SK-N-SH treated with all-trans-retinoic acid at 6 μM for 48 hours (cell line): ENCODE results near the gene C11orf71.

ENCODE experiments used
- ATAC-seq: fragments of 200-7000 bp; cut with Tn5 transposase; 3 replicates; pipeline ENCODE4 v1.9.1; 2020; ENCODE audit warnings: mild to moderate bottlenecking, moderate library complexity
- BACH2 ChIP-seq: fragments of 250-450 bp; sonication (Bioruptor Pico); IDR thresholded peaks from 2 replicates; pipeline ENCODE4 v1.9.0; 2021; ENCODE audit warnings: mild to moderate bottlenecking, borderline replicate concordance
- CREB5 ChIP-seq: fragments of 250-450 bp; sonication (Bioruptor Pico); IDR thresholded peaks from 2 replicates; pipeline ENCODE4 v1.5.1; 2020; ENCODE audit warnings: low read depth, mild to moderate bottlenecking, moderate library complexity
- CSRNP3 ChIP-seq: fragments of 250-450 bp; sonication (Bioruptor Pico); IDR thresholded peaks from 2 replicates; pipeline ENCODE4 v1.5.1; 2021; ENCODE audit warnings: mild to moderate bottlenecking, moderate library complexity
- ISL1 ChIP-seq: fragments of 250-450 bp; sonication (Bioruptor Pico); IDR thresholded peaks from 2 replicates; pipeline ENCODE4 v2.1.2; 2022; ENCODE audit warnings: mild to moderate bottlenecking, moderate library complexity
- OSR1 ChIP-seq: fragments of 250-450 bp; sonication (Bioruptor Pico); IDR thresholded peaks from 2 replicates; pipeline ENCODE4 v1.8.0; 2022; ENCODE audit warnings: moderate library complexity, mild to moderate bottlenecking, inconsistent platforms
- PATZ1 ChIP-seq: fragments of 250-450 bp; sonication (Bioruptor Pico); IDR thresholded peaks from 2 replicates; pipeline ENCODE4 v1.8.0; 2020; ENCODE audit warnings: mild to moderate bottlenecking, moderate library complexity, borderline replicate concordance
- POU6F1 ChIP-seq: fragments of 250-450 bp; sonication (Bioruptor Pico); IDR thresholded peaks from 2 replicates; pipeline ENCODE4 v1.8.0; 2021; ENCODE audit warnings: low read depth, mild to moderate bottlenecking, moderate library complexity, borderline replicate concordance
- PPARA ChIP-seq: fragments of 250-450 bp; sonication (Bioruptor Pico); IDR thresholded peaks from 2 replicates; pipeline ENCODE4 v1.5.0; 2020; ENCODE audit warnings: mild to moderate bottlenecking, borderline replicate concordance
- RARB ChIP-seq: fragments of 250-450 bp; sonication (Bioruptor Pico); IDR thresholded peaks from 2 replicates; pipeline ENCODE4 v1.8.0; 2021; ENCODE audit warnings: mild to moderate bottlenecking, moderate library complexity
- SNAI2 ChIP-seq: fragments of 250-450 bp; sonication (Bioruptor Pico); IDR thresholded peaks from 2 replicates; pipeline ENCODE4 v1.5.0; 2020; ENCODE audit warnings: mild to moderate bottlenecking, moderate library complexity
- TCF4 ChIP-seq: fragments of 250-450 bp; sonication (Bioruptor Pico); IDR thresholded peaks from 2 replicates; pipeline ENCODE4 v1.8.0; 2021; ENCODE audit warnings: mild to moderate bottlenecking, moderate library complexity, borderline replicate concordance
- TOX ChIP-seq: fragments of 250-450 bp; sonication (Bioruptor Pico); IDR thresholded peaks from 2 replicates; pipeline ENCODE4 v1.8.0; 2021; ENCODE audit warnings: mild to moderate bottlenecking, moderate library complexity, borderline replicate concordance
- ZC3H10 ChIP-seq: fragments of 250-450 bp; sonication (Bioruptor Pico); IDR thresholded peaks from 2 replicates; pipeline ENCODE4 v1.5.1; 2021; ENCODE audit warnings: mild to moderate bottlenecking, moderate library complexity
- ZFP30 ChIP-seq: fragments of 450-650 bp; formaldehyde crosslinking; IDR thresholded peaks from 2 replicates; pipeline ENCODE4 v1.5.0; 2022; ENCODE audit warnings: mild to moderate bottlenecking, moderate library complexity
- ZNF565 ChIP-seq: fragments of 450-650 bp; formaldehyde crosslinking; conservative IDR thresholded peaks from 2 replicates; pipeline ENCODE4 v1.5.0; 2020; ENCODE audit warnings: low read depth, mild to moderate bottlenecking, moderate library complexity
- ZNF70 ChIP-seq: fragments of 450-650 bp; formaldehyde crosslinking; IDR thresholded peaks from 2 replicates; pipeline ENCODE4 v1.5.0; 2020; ENCODE audit warnings: mild to moderate bottlenecking, moderate library complexity

Gene C11orf71

GRCh38 chr11:114354076-114354475 lies 46.2 kb downstream of the C11orf71 start:
- ATAC-seq: peak; percentile 87
- TF ChIP-seq PATZ1: no peak
- peak; percentile 69 for TF ChIP-seq ISL1 (CRISPR knock-in tag)
- TF ChIP-seq CREB5 (CRISPR knock-in tag): peak; percentile 52; the same call in 1 of the 2 replicates
- no peak for TF ChIP-seq PPARA (CRISPR knock-in tag)
- no peak for TF ChIP-seq TCF4 (CRISPR knock-in tag)

- no peak; the same call in 2 of the 3 replicates for ATAC-seq
- TF ChIP-seq ZNF70 (CRISPR knock-in tag): no peak
- TF ChIP-seq POU6F1 (CRISPR knock-in tag): no peak
- no peak for TF ChIP-seq CREB5 (CRISPR knock-in tag)
- no peak for TF ChIP-seq OSR1 (CRISPR knock-in tag)
- TF ChIP-seq SNAI2: no peak
- no peak for TF ChIP-seq TOX (CRISPR knock-in tag)
- TF ChIP-seq BACH2 (CRISPR knock-in tag): no peak
- TF ChIP-seq ZC3H10 (CRISPR knock-in tag): no peak
- TF ChIP-seq RARB: no peak
- no peak for TF ChIP-seq ZNF565 (CRISPR knock-in tag)
- TF ChIP-seq CSRNP3 (CRISPR knock-in tag): no peak
- TF ChIP-seq, all 23 proteins: peak for 0
These were observed 46.9 kb downstream of the C11orf71 start for GRCh38 chr11:114353443-114353842.

GRCh38 chr11:114350022-114350421 lies 50.3 kb downstream of the C11orf71 start:
- TF ChIP-seq ZFP30 (CRISPR knock-in tag): no peak
- ATAC-seq: no peak
